ENCODE results near the gene SAFB2. TPM values are rescaled to one million over a fixed set of nuclear protein-coding genes. Genes with fewer than 3 reads are reported as not detected.

Gene SAFB2
- total and polyA plus RNA-seq, 9 of the 15 experiments (the other 6 are each of a cell fraction or from before 2014, with no cell fraction given) = 4.5 to 103 (median 47.3) TPM

- TF ChIP-seq RBM14 (IDR thresholded peaks at IDR 0.05; ENCODE audit: borderline replicate concordance, insufficient read depth, low read depth, low read length) (0 out of 2 replicates have a peak, but pooled peaks have one; percentile 82), RBM22 (IDR thresholded peaks at IDR 0.05; ENCODE audit: low read depth, low read length, poor library complexity, severe bottlenecking) (peak; percentile 13), TSC22D4 (tag; IDR thresholded peaks at IDR 0.05) (no peak), FIP1L1 (IDR thresholded peaks at IDR 0.05; ENCODE audit: low read depth, low read length, poor library complexity, severe bottlenecking) (peak; percentile 10), CBX3 (IDR thresholded peaks at IDR 0.05; ENCODE audit: borderline replicate concordance in 1 of 2, low read length in 2 of 2) (no peak), NCOA6 (IDR thresholded peaks at IDR 0.05) (no peak), ZNF780A (CRISPR knock-in tag; IDR thresholded peaks at IDR 0.05) (no peak)
These were observed 931 bp upstream of the SAFB2 start (continued) for GRCh38 chr19:5623397-5624017.

- ATAC-seq = no peak
- WGBS (ENCODE audit: insufficient coverage, low coverage, missing lambda C conversion rate) = 0% methylated on average over 22 of the region's 35 CpGs
- H3K9me3 ChIP-seq (replicated peaks; ENCODE audit: control insufficient read depth, insufficient read depth, low read depth, low read length) = no peaks in the 10 kb centered on the region
- H3K79me2 ChIP-seq (ENCODE audit: control insufficient read depth, insufficient read depth, low read length) = peaks cover 100% of the 10 kb centered on the region
- H2AFZ ChIP-seq (ENCODE audit: low read depth, low read length) = peak overlapping the region; percentile 91
- no TSS peak for BruUV-seq (replicated peaks)
- FAIRE-seq = no peak
- DNase-seq (ENCODE audit: extremely low read depth in 1 of 4, low spot score in 3 of 4) = peak in 3 of 4 experiments; percentile 19 to 37 (median 30)
- peaks cover 27 to 40% of the 10 kb centered on the region in 2 experiments for H3K4me1 ChIP-seq (replicated peaks in 1 of 2; ENCODE audit: control insufficient read depth in 2 of 2, insufficient read depth in 2 of 2, low read length in 2 of 2)
- CTCF ChIA-PET (ENCODE audit: low intra/inter-chr PET ratio) = no interaction called here
- peak overlapping the region; percentile 97 for H3K27ac ChIP-seq (ENCODE audit: extremely low read depth, low read depth, low read length)
- POLR2A ChIA-PET = interaction anchor here (0.7 to 3.1 kb wide), 25 partner anchors 9 to 169 kb away, joined by 3 to 27 read pairs (median 5); partner anchors contain the start of genes CATSPERD, DUS3L, LONP1 and MICOS13
- peaks cover 73% of the 10 kb centered on the region for H3K36me3 ChIP-seq (ENCODE audit: control insufficient read depth, insufficient read depth, low read length)
- H3K27me3 ChIP-seq (ENCODE audit: control insufficient read depth in 2 of 2, insufficient read depth in 2 of 2, low read length in 2 of 2) = no peaks in the 10 kb centered on the region
- H3K9me1 ChIP-seq (ENCODE audit: control insufficient read depth, insufficient read depth, low read length) = peaks cover 8% of the 10 kb centered on the region
- H3K4me3 ChIP-seq = peak overlapping the region; percentile 82
- H4K20me1 ChIP-seq (replicated peaks; ENCODE audit: control insufficient read depth, insufficient read depth, low read length) = peaks cover 30% of the 10 kb centered on the region; the same call in 1 of the 2 replicates
- H3K9ac ChIP-seq (ENCODE audit: insufficient read depth in 1 of 2, low read depth in 2 of 2, low read length in 2 of 2) = peak overlapping the region; percentile 98 to 99
- intact Hi-C loops (cut with micrococcal nuclease) = loop anchor here (10.0 kb wide), 1 partner anchor 63 kb away; the partner anchor contains the start of genes HSD11B1L and MICOS13
- in situ Hi-C loops (cut with MboI) = no loop called here
- H3K4me2 ChIP-seq (ENCODE audit: insufficient read depth, low read length) = peak overlapping the region; percentile 80
- TF ChIP-seq ZNF76 (CRISPR knock-in tag; IDR thresholded peaks at IDR 0.05; ENCODE audit: borderline replicate concordance) = no peak
- TF ChIP-seq DNMT1 (IDR thresholded peaks at IDR 0.05) = no peak
- no peak; the same call in 1 of the 2 replicates for TF ChIP-seq ZFX (CRISPR knock-in tag; IDR thresholded peaks at IDR 0.05)
- TF ChIP-seq THRB (CRISPR knock-in tag; conservative IDR thresholded peaks at IDR 0.05) = no peak
- TF ChIP-seq SAFB (IDR thresholded peaks at IDR 0.05; ENCODE audit: borderline replicate concordance, low read depth, low read length) = no peak
- TF ChIP-seq KDM5B (IDR thresholded peaks at IDR 0.05; ENCODE audit: insufficient replicate concordance, low read depth, low read length) = no peak
- 0 out of 4 replicates have a peak, but pooled peaks of 1 of the 2 experiments have one; percentile 41 for TF ChIP-seq FOXK2 (conservative IDR thresholded peaks at IDR 0.05 in 1 of 2, IDR thresholded peaks at IDR 0.05 in 1 of 2; ENCODE audit: low read depth in 2 of 2)
- no peak for TF ChIP-seq BRF1 (IDR thresholded peaks at IDR 0.05; ENCODE audit: borderline replicate concordance, extremely low read depth, insufficient read length)
- no peak for TF ChIP-seq BDP1 (IDR thresholded peaks at IDR 0.05; ENCODE audit: insufficient read depth, insufficient read length)
- no peak for TF ChIP-seq CBX3 (IDR thresholded peaks at IDR 0.05; ENCODE audit: borderline replicate concordance in 1 of 2, low read length in 2 of 2)
- no peak for TF ChIP-seq MAZ (CRISPR knock-in tag; conservative IDR thresholded peaks at IDR 0.05 in 1 of 2, IDR thresholded peaks at IDR 0.05 in 1 of 2)
These were observed 571 bp downstream of the SAFB2 start for GRCh38 chr19:5621945-5622464.

Data from K562 (cell line).